Astrocyte (in vitro differentiated cells and primary cell): ENCODE data around the gene PDE6B.

ENCODE experiments used
- CTCF ChIP-seq: IDR thresholded peaks from 2 replicates; pipeline ENCODE4 v1.5.1; 2011; ENCODE audit warnings: low read depth, mild to moderate bottlenecking, inconsistent platforms, low read length, moderate library complexity; ENCODE audit not compliant: insufficient read depth
- EZH2 ChIP-seq: IDR thresholded peaks from 2 replicates; pipeline ENCODE4 v1.6.1; 2012; ENCODE audit warnings: mild to moderate bottlenecking, low read length, inconsistent platforms; ENCODE audit not compliant: insufficient read depth

GRCh38 chr4:632196-632790 lies 6.9 kb downstream of the PDE6B start:
- TF ChIP-seq CTCF: no peak
- no peak for TF ChIP-seq EZH2
